HEK293 (cell line): ENCODE results near the gene TRIP10.

Experiments used
- CTCF ChIA-PET: fragments of 350-600 bp; formaldehyde crosslinking; extraction: SDS; loops from one replicate; lab custom pipeline; 2021; ENCODE audit warnings: antibody characterized with exemption; lab: Yijun Ruan, JAX
- POLR2A ChIA-PET: fragments of 300-600 bp; formaldehyde crosslinking; extraction: SDS; loops from one replicate; lab custom pipeline; 2020; ENCODE audit warnings: antibody characterized with exemption, inconsistent platforms; lab: Yijun Ruan, JAX
- H3K27ac ChIP-seq: fragments of 200-500 bp; sonication (Bioruptor generic); 2 replicates; pipeline ENCODE4 v1.5.1; 2014; ENCODE audit warnings: low read depth, low read length, control low read depth, inconsistent platforms; ENCODE audit errors: extremely low read depth
- H3K36me3 ChIP-seq, 2 experiments: fragments of 200-500 bp in 1 of 2; sonication (Bioruptor generic) in 1 of 2; 1 replicate in 1 of 2; 2 replicates in 1 of 2; pipeline ENCODE4 v1.5.1; 2014 to 2017; ENCODE audit warnings: inconsistent platforms in 2 of 2, low read length in 2 of 2; ENCODE audit not compliant: control insufficient read depth in 2 of 2, insufficient read depth in 1 of 2
- H3K4me1 ChIP-seq: fragments of 200-500 bp; sonication (Bioruptor generic); 2 replicates; pipeline ENCODE4 v1.5.1; 2014; ENCODE audit warnings: mild to moderate bottlenecking, low read length, inconsistent platforms; ENCODE audit not compliant: control insufficient read depth, insufficient read depth
- H3K4me3 ChIP-seq: 2 replicates; pipeline ENCODE4 v1.5.1; 2011; ENCODE audit warnings: low read depth, mild to moderate bottlenecking, control low read depth, low read length, moderate library complexity
- H3K9me3 ChIP-seq: fragments of 200-500 bp; sonication (Bioruptor generic); 2 replicates; pipeline ENCODE4 v1.5.1; 2014; ENCODE audit warnings: low read depth, low read length, inconsistent platforms; ENCODE audit not compliant: control insufficient read depth, insufficient read depth
- AEBP2 ChIP-seq: fragments of 450-650 bp; formaldehyde crosslinking; IDR thresholded peaks from 2 replicates; pipeline ENCODE4 v1.5.1; 2016; ENCODE audit warnings: missing biosample characterization, missing genetic modification characterization, borderline replicate concordance
- GLIS2 ChIP-seq: fragments of 450-650 bp; formaldehyde crosslinking; IDR thresholded peaks from 2 replicates; pipeline ENCODE4 v1.5.1; 2016; ENCODE audit warnings: missing biosample characterization, missing genetic modification characterization
- IKZF3 ChIP-seq: fragments of 450-650 bp; IDR thresholded peaks from 2 replicates; pipeline ENCODE4 v1.5.0; 2018; ENCODE audit warnings: missing biosample characterization, mild to moderate bottlenecking, missing genetic modification characterization, moderate library complexity
- KLF10 ChIP-seq: fragments of 450-650 bp; IDR thresholded peaks from 2 replicates; pipeline ENCODE4 v1.5.1; 2018; ENCODE audit warnings: missing biosample characterization, mild to moderate bottlenecking, missing genetic modification characterization
- KLF8 ChIP-seq: fragments of 450-650 bp; formaldehyde crosslinking; IDR thresholded peaks from 2 replicates; pipeline ENCODE4 v1.5.1; 2016; ENCODE audit warnings: missing biosample characterization, missing genetic modification characterization
- PRDM2 ChIP-seq: fragments of 450-650 bp; formaldehyde crosslinking; IDR thresholded peaks from 2 replicates; pipeline ENCODE4 v1.5.1; 2016; ENCODE audit warnings: missing biosample characterization, missing genetic modification characterization, borderline replicate concordance
- SCRT2 ChIP-seq: fragments of 450-650 bp; formaldehyde crosslinking; IDR thresholded peaks from 2 replicates; pipeline ENCODE4 v1.5.1; 2016; ENCODE audit warnings: missing biosample characterization, missing genetic modification characterization
- SP2 ChIP-seq: fragments of 450-650 bp; formaldehyde crosslinking; IDR thresholded peaks from 2 replicates; pipeline ENCODE4 v1.5.1; 2016; ENCODE audit warnings: missing biosample characterization, missing genetic modification characterization
- ZBTB20 ChIP-seq: fragments of 450-650 bp; formaldehyde crosslinking; IDR thresholded peaks from 2 replicates; pipeline ENCODE4 v1.5.1; 2016; ENCODE audit warnings: missing biosample characterization, missing genetic modification characterization
- ZIC2 ChIP-seq: fragments of 450-650 bp; formaldehyde crosslinking; IDR thresholded peaks from 2 replicates; pipeline ENCODE4 v1.5.1; 2016; ENCODE audit warnings: missing biosample characterization, missing genetic modification characterization
- ZNF146 ChIP-seq: fragments of 450-650 bp; formaldehyde crosslinking; IDR thresholded peaks from 2 replicates; pipeline ENCODE4 v1.5.1; 2016; ENCODE audit warnings: missing biosample characterization, missing genetic modification characterization
- ZNF155 ChIP-seq: fragments of 450-650 bp; formaldehyde crosslinking; IDR thresholded peaks from 2 replicates; pipeline ENCODE4 v1.5.1; 2016; ENCODE audit warnings: missing biosample characterization, missing genetic modification characterization
- ZNF18 ChIP-seq: fragments of 450-650 bp; formaldehyde crosslinking; IDR thresholded peaks from 2 replicates; pipeline ENCODE4 v1.5.1; 2016; ENCODE audit warnings: missing biosample characterization, missing genetic modification characterization
- ZNF341 ChIP-seq: fragments of 450-650 bp; formaldehyde crosslinking; IDR thresholded peaks from 2 replicates; pipeline ENCODE4; 2016; ENCODE audit warnings: low read depth, missing biosample characterization, missing genetic modification characterization
- ZNF624 ChIP-seq: fragments of 450-650 bp; formaldehyde crosslinking; IDR thresholded peaks from 2 replicates; pipeline ENCODE4 v1.5.1; 2017; ENCODE audit warnings: missing biosample characterization, missing genetic modification characterization
- ZNF654 ChIP-seq: fragments of 450-650 bp; formaldehyde crosslinking; IDR thresholded peaks from 2 replicates; pipeline ENCODE4 v1.5.1; 2016; ENCODE audit warnings: low read depth, missing biosample characterization, missing genetic modification characterization

TRIP10 gene

GRCh38 chr19:6739883-6740588 is 556 bp downstream of the TRIP10 start (continued):
- no peak for TF ChIP-seq PRDM2
- TF ChIP-seq ZNF654 (tag by site-specific recombination), result no peak
- no peak for TF ChIP-seq ZNF155 (tag by site-specific recombination)
- 0 out of 2 replicates have a peak, but pooled peaks have one; percentile 27 for TF ChIP-seq KLF8 (tag by site-specific recombination)
- no peak for TF ChIP-seq ZNF624 (tag by site-specific recombination)

GRCh38 chr19:6740589-6741343 is 1.3 kb downstream of the TRIP10 start:
- ChIA-PET POLR2A (no interaction called here), CTCF (interaction anchor here (0.6 kb wide), 1 partner anchor 912 kb away, joined by 3 read pairs; no protein-coding TSS in a partner anchor)
- no peak overlapping the region; the same call in 1 of the 2 replicates for H3K27ac ChIP-seq
- H3K4me3 ChIP-seq, result peak overlapping the region; percentile 65
- no peaks in the 10 kb centered on the region for H3K9me3 ChIP-seq
- peaks cover 4 to 20% of the 10 kb centered on the region in 2 experiments; a peak in 2 of 3 replicates for H3K36me3 ChIP-seq
- TF ChIP-seq SCRT2 (tag by site-specific recombination), result peak; percentile 61
- TF ChIP-seq ZNF146 (tag by site-specific recombination), result no peak
- TF ChIP-seq SP2 (tag by site-specific recombination), result peak; percentile 40; the same call in 1 of the 2 replicates
- no peak for TF ChIP-seq KLF10
- TF ChIP-seq AEBP2 (tag by site-specific recombination), result no peak
- TF ChIP-seq IKZF3 (tag by site-specific recombination), result peak; percentile 65
- peak; percentile 25; the same call in 1 of the 2 replicates for TF ChIP-seq ZBTB20 (tag by site-specific recombination)
- peak; percentile 94 for TF ChIP-seq ZNF341
- no peak for TF ChIP-seq ZNF18 (tag by site-specific recombination)
- TF ChIP-seq ZIC2, result 0 out of 2 replicates have a peak, but pooled peaks have one; percentile 23
- peak; percentile 57 for TF ChIP-seq GLIS2 (tag by site-specific recombination)
- H3K4me1 ChIP-seq, result peaks cover 36% of the 10 kb centered on the region
